H9 (cell line): ENCODE data around the gene MEF2A. TPM values are rescaled to one million over a fixed set of nuclear protein-coding genes. Genes with fewer than 3 reads are reported as not detected.

Experiments
- DNase-seq: peaks from one replicate; pipeline ENCODE4 v3.0.0-alpha.2; 2017
- H2AFZ ChIP-seq: one replicate; pipeline ENCODE4 v1.6.1; 2013; ENCODE audit warnings: mild to moderate bottlenecking, low read length, control low read depth, moderate library complexity
- H2AK5ac ChIP-seq: 2 replicates; pipeline ENCODE4 v1.6.1; 2013; ENCODE audit warnings: low read length, control low read depth, mixed read lengths; ENCODE audit not compliant: insufficient read length
- H2BK120ac ChIP-seq: one replicate; pipeline ENCODE4 v1.6.1; 2013; ENCODE audit warnings: low read depth, mild to moderate bottlenecking, low read length, control low read depth, inconsistent platforms; ENCODE audit not compliant: poor library complexity, severe bottlenecking
- H2BK12ac ChIP-seq: 2 replicates; pipeline ENCODE4 v1.6.1; 2013; ENCODE audit warnings: low read length, control low read depth, mixed read lengths, low read depth; ENCODE audit not compliant: insufficient read length
- H2BK15ac ChIP-seq: 2 replicates; pipeline ENCODE4 v1.6.1; 2013; ENCODE audit warnings: low read depth, low read length, control low read depth
- H2BK20ac ChIP-seq: one replicate; pipeline ENCODE4 v1.6.1; 2013; ENCODE audit warnings: low read depth, mild to moderate bottlenecking, low read length, control low read depth, inconsistent platforms; ENCODE audit not compliant: poor library complexity, severe bottlenecking
- H2BK5ac ChIP-seq: 2 replicates; pipeline ENCODE4 v1.6.1; 2013; ENCODE audit warnings: low read length, control low read depth, mixed read lengths; ENCODE audit not compliant: insufficient read length
- H3K14ac ChIP-seq: 2 replicates; pipeline ENCODE4 v1.6.1; 2013; ENCODE audit warnings: low read length, control low read depth; ENCODE audit not compliant: insufficient read depth
- H3K18ac ChIP-seq: 2 replicates; pipeline ENCODE4 v1.6.1; 2013; ENCODE audit warnings: low read depth, mild to moderate bottlenecking, mixed read lengths, low read length, control low read depth; ENCODE audit not compliant: insufficient read length
- H3K23ac ChIP-seq: 2 replicates; pipeline ENCODE4 v1.6.1; 2013; ENCODE audit warnings: low read length, control low read depth, mixed read lengths, low read depth; ENCODE audit not compliant: insufficient read length
- H3K23me2 ChIP-seq: 2 replicates; pipeline ENCODE4 v1.6.1; 2013; ENCODE audit warnings: low read depth, mild to moderate bottlenecking, mixed read lengths, low read length, control low read depth; ENCODE audit not compliant: insufficient read length, poor library complexity, severe bottlenecking
- H3K27ac ChIP-seq: 2 replicates; pipeline ENCODE4 v1.5.1; 2013; ENCODE audit warnings: low read length, control low read depth, mixed read lengths, low read depth; ENCODE audit not compliant: insufficient read length
- H3K27me3 ChIP-seq: 2 replicates; pipeline ENCODE4 v1.6.1; 2013; ENCODE audit warnings: low read length, control low read depth, inconsistent platforms; ENCODE audit not compliant: insufficient read depth
- H3K4ac ChIP-seq: 2 replicates; pipeline ENCODE4 v1.6.1; 2013; ENCODE audit warnings: low read depth, mild to moderate bottlenecking, control low read depth, inconsistent platforms, low read length, moderate library complexity
- H3K4me1 ChIP-seq: 2 replicates; pipeline ENCODE4 v1.6.1; 2013; ENCODE audit warnings: low read length, control low read depth, inconsistent platforms; ENCODE audit not compliant: insufficient read depth
- H3K4me2 ChIP-seq: 2 replicates; pipeline ENCODE4 v1.6.1; 2013; ENCODE audit warnings: low read length, control low read depth, mixed read lengths; ENCODE audit not compliant: insufficient read length, insufficient read depth
- H3K56ac ChIP-seq: 2 replicates; pipeline ENCODE4 v1.6.1; 2013; ENCODE audit warnings: low read depth, mild to moderate bottlenecking, mixed read lengths, low read length, control low read depth; ENCODE audit not compliant: insufficient read length
- H3K79me1 ChIP-seq: 2 replicates; pipeline ENCODE4 v1.6.1; 2013; ENCODE audit warnings: low read depth, mild to moderate bottlenecking, moderate library complexity, low read length, control low read depth, inconsistent platforms; ENCODE audit not compliant: insufficient read depth, poor library complexity, severe bottlenecking
- H3K79me2 ChIP-seq: 2 replicates; pipeline ENCODE4 v1.6.1; 2013; ENCODE audit warnings: low read length, control low read depth, inconsistent platforms; ENCODE audit not compliant: insufficient read depth
- H3K9ac ChIP-seq: 2 replicates; pipeline ENCODE4 v1.6.1; 2013; ENCODE audit warnings: low read length, control low read depth, mixed read lengths; ENCODE audit not compliant: insufficient read length; ENCODE audit errors: extremely low read depth
- H3K9me3 ChIP-seq: one replicate; pipeline ENCODE4 v1.6.1; 2013; ENCODE audit warnings: low read depth, low read length, inconsistent platforms; ENCODE audit not compliant: control insufficient read depth
- H3T11ph ChIP-seq: one replicate; pipeline ENCODE4 v1.6.1; 2013; ENCODE audit warnings: mild to moderate bottlenecking, low read length, control low read depth, inconsistent platforms
- H4K20me1 ChIP-seq: one replicate; pipeline ENCODE4 v1.6.1; 2013; ENCODE audit not compliant: control insufficient read depth, insufficient read length, insufficient read depth
- H4K5ac ChIP-seq: 2 replicates; pipeline ENCODE4 v1.6.1; 2013; ENCODE audit warnings: low read depth, mild to moderate bottlenecking, mixed read lengths, low read length, control low read depth; ENCODE audit not compliant: insufficient read length
- H4K8ac ChIP-seq: replicated peaks from 2 replicates; pipeline ENCODE4 v1.6.1; 2013; ENCODE audit warnings: low read length, control low read depth, mixed read lengths, low read depth; ENCODE audit not compliant: insufficient read length
- H4K91ac ChIP-seq: 2 replicates; pipeline ENCODE4 v1.6.1; 2013; ENCODE audit warnings: low read depth, mild to moderate bottlenecking, moderate library complexity, mixed read lengths, low read length, control low read depth; ENCODE audit not compliant: insufficient read length
- H3K27ac Mint-ChIP-seq, 3 experiments: 2 replicates in 2 of 3; 3 replicates in 1 of 3; pipeline ENCODE4 v1.8.0; 2020 to 2021; ENCODE audit warnings: mixed read lengths in 3 of 3, mild to moderate bottlenecking in 1 of 3, moderate library complexity in 1 of 3
- H3K27me3 Mint-ChIP-seq: 2 replicates; pipeline ENCODE4 v1.8.0; 2021; ENCODE audit warnings: low read depth, mild to moderate bottlenecking, moderate library complexity, mixed read lengths
- H3K36me3 Mint-ChIP-seq, 3 experiments: 2 replicates in 2 of 3; 3 replicates in 1 of 3; pipeline ENCODE4 v1.8.0; 2020 to 2021; ENCODE audit warnings: low read depth in 3 of 3, mixed read lengths in 3 of 3; ENCODE audit not compliant: insufficient read depth in 1 of 3
- H3K4me1 Mint-ChIP-seq, 2 experiments: 2 replicates each; pipeline ENCODE4 v1.8.0; 2020; ENCODE audit warnings: mixed read lengths in 2 of 2
- H3K4me3 Mint-ChIP-seq, 2 experiments: 2 replicates in 1 of 2; 3 replicates in 1 of 2; pipeline ENCODE4 v1.8.0; 2020 to 2021; ENCODE audit warnings: mild to moderate bottlenecking in 2 of 2, mixed read lengths in 2 of 2, moderate library complexity in 1 of 2
- H3K9me3 Mint-ChIP-seq, 2 experiments: 2 replicates in 1 of 2; 3 replicates in 1 of 2; pipeline ENCODE4 v1.8.0; 2020; ENCODE audit warnings: mild to moderate bottlenecking in 2 of 2, mixed read lengths in 2 of 2, moderate library complexity in 1 of 2
- CTCF ChIP-seq: fragments of 200-600 bp; sonication (generic); conservative IDR thresholded peaks from 3 replicates; pipeline ENCODE4 v1.8.0; 2021; ENCODE audit warnings: antibody characterized with exemption, mild to moderate bottlenecking
- WGBS: extraction: QIAGEN DNeasy Blood & Tissue Kit; methylation state at CpG from one replicate; pipeline ENCODE4 v1.1.7; 2013; ENCODE audit warnings: missing lambda C conversion rate, low lambda C conversion rate, mixed read lengths; ENCODE audit not compliant: insufficient read length; ENCODE audit errors: extremely low coverage; 5-methylcytosine and 5-hydroxymethylcytosine counted together
- total RNA-seq: library from RNA; stranded (reverse); gene quantifications from 2 replicates; pipeline ENCODE4 v1.2.1, GENCODE V29; 2021

MEF2A gene
- total RNA-seq, 1 experiment from 2014 or later: 20.7 TPM

GRCh38 chr15:99644913-99645542 lies 79.2 kb downstream of the MEF2A start:
- no peak for TF ChIP-seq CTCF
- no peak overlapping the region for H4K91ac ChIP-seq
- Mint-ChIP-seq H3K27me3 (no peaks in the 10 kb centered on the region), H3K9me3 (peaks cover 20 to 21% of the 10 kb centered on the region in 2 experiments), H3K4me3 (no peak overlapping the region), H3K27ac (peak overlapping the region; percentile 16 to 50 (median 41); a peak in 4 of 7 replicates), H3K4me1 (peaks cover 6 to 18% of the 10 kb centered on the region in 2 experiments), H3K36me3 (peaks cover 37 to 44% (median 42%) of the 10 kb centered on the region in 3 experiments)
- no peaks in the 10 kb centered on the region for H3K27me3 ChIP-seq
- H3K18ac ChIP-seq: no peak overlapping the region
- H4K5ac ChIP-seq: no peak overlapping the region
- no peak overlapping the region for H3T11ph ChIP-seq
- H3K23ac ChIP-seq: no peak overlapping the region
- no peak overlapping the region for H2BK15ac ChIP-seq
- H4K20me1 ChIP-seq: no peaks in the 10 kb centered on the region
- WGBS: no CpG with 5 or more reads among the region's 2 CpGs
- H2BK120ac ChIP-seq: no peak overlapping the region
- H3K27ac ChIP-seq: no peak overlapping the region
- H3K79me1 ChIP-seq: peaks cover 6% of the 10 kb centered on the region
- no peak overlapping the region for H2BK20ac ChIP-seq
- H2AK5ac ChIP-seq: no peak overlapping the region
- H4K8ac ChIP-seq: no peak overlapping the region
- H3K14ac ChIP-seq: no peak overlapping the region
- no peak overlapping the region for H2BK5ac ChIP-seq
- no peak overlapping the region for H3K56ac ChIP-seq
- no peaks in the 10 kb centered on the region for H3K23me2 ChIP-seq
- H3K4me1 ChIP-seq: no peaks in the 10 kb centered on the region; the same call in 1 of the 2 replicates
- no peak for DNase-seq
- no peaks in the 10 kb centered on the region for H3K79me2 ChIP-seq
- no peaks in the 10 kb centered on the region for H3K9me3 ChIP-seq
- no peak overlapping the region for H2AFZ ChIP-seq
- H3K4ac ChIP-seq: no peak overlapping the region
- H3K9ac ChIP-seq: no peak overlapping the region
- no peak overlapping the region for H2BK12ac ChIP-seq
- no peak overlapping the region for H3K4me2 ChIP-seq
